Transverse colon (tissue), 4 donors: ENCODE results near the gene CDKN1B.

Experiments used
- CTCF ChIP-seq, 5 experiments: fragments of 200-600 bp in 3 of 5; fragments of 450-650 bp in 2 of 5; sonication (generic) in 3 of 5; IDR thresholded peaks; 1 replicate in 2 of 5; 2 replicates in 3 of 5; pipeline ENCODE4 v1.5.1; 2016 to 2017; ENCODE audit warnings: antibody characterized with exemption in 5 of 5, inconsistent platforms in 3 of 5, mild to moderate bottlenecking in 2 of 5, moderate library complexity in 1 of 5
- POLR2A ChIP-seq: fragments of 450-650 bp; IDR thresholded peaks from one replicate; pipeline ENCODE4 v1.6.1; 2016; ENCODE audit warnings: antibody characterized with exemption, mild to moderate bottlenecking, moderate library complexity
- POLR2AphosphoS5 ChIP-seq, 3 donors: sonication (generic); formaldehyde crosslinking; IDR thresholded peaks; one replicate each; pipeline ENCODE4 v1.6.1; 2016; ENCODE audit warnings: antibody characterized with exemption in 3 of 3

GRCh38 chr12:12686472-12686871 is 30.7 kb upstream of the CDKN1B start:
- TF ChIP-seq CTCF (IDR thresholded peaks at IDR 0.05): no peak
- TF ChIP-seq POLR2AphosphoS5 (IDR thresholded peaks at IDR 0.05): no peak
- TF ChIP-seq POLR2A: no peak
